Iris pigment epithelial cell (primary cell): ENCODE measurements around the gene RPL38.
"Not testable (repeated sequence)": the region's sequence is repeated elsewhere in the genome, so short reads cannot be mapped to it uniquely, and the experiment has no call there.

Experiments
- DNase-seq: peaks from one replicate; pipeline ENCODE4 v3.0.0-alpha.2; 2011; ENCODE audit warnings: low read depth

The RPL38 gene

DNA sequence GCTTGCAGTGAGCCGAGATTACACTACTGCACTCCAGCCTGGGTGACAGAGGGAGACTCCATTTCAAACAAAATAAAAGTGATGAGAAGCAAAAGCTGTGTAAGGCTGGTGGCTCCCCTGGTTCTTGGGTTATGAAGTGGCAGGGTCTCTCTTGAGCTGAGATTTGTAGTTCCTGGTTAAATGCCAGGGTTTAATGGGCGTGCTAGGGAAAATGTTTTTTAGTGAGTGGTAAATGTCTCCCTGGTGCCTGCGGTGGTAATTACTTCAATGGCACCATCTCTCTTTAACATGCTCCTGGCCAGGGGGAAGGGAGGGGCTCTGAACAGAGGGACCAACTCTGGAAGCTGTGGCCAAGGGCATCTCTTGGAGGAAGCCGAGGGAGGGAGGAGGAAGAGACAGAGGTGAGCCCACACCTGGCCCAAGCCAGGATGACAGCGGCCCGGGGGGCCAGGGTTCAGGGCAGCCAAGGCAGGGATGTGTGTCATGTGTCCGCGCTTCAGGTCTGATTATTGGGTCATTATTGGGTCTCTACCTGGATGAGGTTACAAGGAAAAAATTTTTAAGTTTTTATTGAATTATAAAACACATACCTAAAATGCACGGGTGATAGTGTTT is 17.8 kb upstream of the RPL38 start:
- DNase-seq: no peak

DNA sequence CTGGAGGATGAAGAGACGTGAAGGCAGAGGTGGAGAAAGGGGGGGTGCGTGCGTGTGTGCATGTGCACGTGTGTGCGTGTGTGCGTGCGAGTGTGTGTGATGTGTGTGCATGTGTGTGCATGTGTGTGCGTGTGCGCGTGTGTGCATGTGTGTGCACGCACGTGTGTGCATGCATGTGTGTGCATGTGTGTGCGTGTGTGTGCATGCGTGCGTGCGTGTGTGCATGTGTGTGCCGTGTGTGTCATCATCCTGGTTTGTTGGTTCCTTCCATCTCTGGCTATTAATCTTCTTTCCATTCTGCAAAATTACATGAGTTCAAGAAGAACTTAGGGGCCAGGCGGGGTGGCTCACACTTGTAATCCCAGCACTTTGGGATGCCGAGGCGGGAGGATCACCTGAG is 17.0 kb upstream of the RPL38 start:
- no peak for DNase-seq

DNA sequence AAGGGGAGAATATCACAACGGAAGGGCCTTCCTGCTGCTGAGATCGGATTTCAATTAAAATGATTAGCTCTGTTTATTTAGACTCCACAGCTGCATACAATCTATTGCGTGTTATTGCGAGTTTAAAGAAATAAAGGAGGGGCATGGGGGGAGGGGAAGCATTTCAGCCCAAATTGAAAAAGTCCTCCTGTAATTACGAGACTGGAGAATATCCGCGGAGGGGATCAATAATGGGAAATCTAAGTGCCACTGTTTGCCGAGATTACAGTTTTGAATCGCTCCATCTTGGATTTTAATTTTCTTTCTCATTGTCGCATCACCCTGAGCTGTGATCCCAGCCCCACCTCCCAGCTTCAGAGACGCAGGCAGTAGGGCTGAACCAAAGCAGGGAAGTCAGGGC is 15.7 kb upstream of the RPL38 start:
- DNase-seq: no peak

DNA sequence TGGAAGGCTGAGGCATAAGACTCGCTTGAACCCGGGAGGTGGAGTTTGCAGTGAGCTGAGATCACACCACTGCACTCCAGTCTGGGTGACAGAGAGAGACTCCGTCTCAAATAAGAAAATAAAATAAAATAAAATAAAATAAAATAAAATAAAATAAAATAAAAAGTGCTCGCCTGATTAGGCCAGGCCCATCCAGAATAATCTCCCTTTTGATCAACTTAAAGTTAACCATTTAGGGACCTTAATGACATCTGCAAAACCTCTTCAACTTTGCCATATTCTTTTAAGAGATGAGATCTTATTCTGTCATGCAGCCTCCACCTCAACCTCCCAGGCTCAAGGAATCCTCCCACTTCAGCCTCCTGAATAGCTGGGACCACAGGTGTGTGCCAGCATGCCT is 14.8 kb upstream of the RPL38 start:
- DNase-seq: not testable (repeated sequence)

DNA sequence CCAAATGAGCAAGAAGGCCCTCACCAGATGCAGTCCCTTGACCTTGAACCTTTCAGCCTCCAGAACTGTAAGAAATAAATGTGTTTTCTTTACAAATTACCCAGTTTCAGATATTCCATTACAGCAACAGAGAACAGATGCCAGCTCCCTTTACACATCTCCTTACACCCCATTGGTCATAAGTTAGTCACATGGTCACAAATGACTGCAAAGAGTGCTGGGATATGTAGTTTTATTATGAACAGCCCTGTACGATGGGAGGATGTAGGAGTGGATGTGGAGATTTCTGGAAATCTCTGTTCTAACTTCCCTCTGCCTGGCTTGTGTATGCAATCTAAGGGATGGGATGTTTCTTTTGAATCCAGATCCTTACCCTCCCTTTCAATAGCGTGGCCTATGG is 13.3 kb upstream of the RPL38 start:
- peak; percentile 72 for DNase-seq

DNA sequence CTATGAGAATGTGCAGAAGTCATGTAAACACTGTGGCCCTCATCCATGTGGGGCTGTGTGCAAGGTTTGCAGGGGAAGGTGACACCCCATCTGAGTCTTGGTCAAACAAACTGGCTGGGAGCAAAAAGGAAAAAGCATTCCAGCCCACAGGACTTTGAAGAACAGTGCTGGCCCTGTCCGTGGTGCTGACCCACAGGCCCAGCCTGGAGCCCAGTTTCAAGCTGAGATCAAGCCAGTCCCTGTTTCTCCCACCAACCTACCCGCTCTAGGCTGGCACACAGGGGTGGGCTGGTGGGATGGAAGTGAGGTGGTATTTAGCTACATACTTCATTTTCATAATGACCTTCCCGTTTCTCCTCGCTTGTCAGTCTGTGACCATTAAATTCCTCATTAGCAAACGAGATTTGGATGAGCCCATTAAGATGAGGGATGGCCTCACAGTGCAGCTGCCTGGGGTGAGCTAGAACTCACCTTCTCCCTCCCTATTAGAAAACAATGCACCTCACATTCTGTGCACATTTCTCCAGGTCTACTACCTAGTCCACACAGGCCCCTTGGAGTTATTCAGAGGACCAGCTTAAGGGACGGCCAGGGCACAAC is 12.6 kb upstream of the RPL38 start:
- DNase-seq: no peak

DNA sequence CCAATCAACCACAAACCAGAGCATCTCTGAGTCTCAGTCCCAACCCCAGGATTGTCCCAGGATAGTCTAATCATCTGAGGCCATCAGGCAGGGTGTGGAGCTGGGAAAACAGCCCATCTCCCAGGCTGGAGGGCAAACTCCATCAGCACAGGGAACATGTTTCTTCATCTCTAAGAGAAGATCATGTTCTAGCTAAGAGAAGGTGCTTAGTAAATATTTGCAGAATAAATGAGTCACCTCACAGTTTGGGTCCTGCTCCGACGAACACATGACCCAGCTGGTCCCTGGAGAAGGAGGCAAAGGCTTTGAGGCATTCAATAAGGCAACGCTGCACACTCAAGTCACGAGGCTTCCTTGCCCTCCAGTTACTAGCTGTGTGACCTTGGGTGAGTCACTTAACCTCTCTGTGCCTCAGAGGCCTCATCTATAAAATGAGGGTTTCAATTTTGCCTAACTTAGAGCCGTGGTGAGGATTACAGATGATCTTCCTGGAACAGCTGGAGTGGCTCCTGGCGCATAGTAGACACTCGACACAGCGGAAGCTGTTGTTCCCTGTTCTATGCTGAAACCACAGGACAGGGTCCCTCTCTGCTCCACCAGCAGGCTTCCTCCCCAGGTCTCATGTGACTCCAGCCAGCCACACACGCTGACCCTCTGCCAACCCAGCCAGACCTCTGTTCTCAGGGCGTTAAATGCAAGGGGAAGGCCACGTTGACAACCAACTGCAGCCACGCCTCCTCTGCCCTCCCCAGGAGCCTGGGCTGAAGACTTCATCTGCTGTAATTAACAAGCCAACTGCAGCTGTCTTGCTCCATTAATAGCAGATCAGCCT is 10.3 kb upstream of the RPL38 start:
- no peak for DNase-seq

DNA sequence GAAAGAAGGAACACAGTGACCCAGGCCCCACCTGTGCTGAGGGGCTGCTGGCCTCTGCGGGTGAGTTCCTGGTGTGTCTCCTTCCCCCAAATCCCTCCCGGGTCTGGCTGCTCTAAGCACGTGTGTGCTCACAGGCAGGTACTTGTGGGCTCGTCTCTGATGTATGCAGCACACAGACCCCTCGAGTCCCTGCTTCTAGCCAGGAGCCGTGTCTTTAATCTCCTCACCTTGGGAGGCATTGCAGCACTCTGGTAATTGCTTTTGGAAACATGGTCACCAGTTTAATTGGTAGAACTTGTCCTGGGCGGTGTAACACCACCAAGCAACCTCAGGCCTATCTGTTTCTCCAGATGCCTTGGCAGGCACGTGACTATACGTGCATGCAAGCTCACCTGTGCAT is 8.8 kb upstream of the RPL38 start:
- DNase-seq: no peak

DNA sequence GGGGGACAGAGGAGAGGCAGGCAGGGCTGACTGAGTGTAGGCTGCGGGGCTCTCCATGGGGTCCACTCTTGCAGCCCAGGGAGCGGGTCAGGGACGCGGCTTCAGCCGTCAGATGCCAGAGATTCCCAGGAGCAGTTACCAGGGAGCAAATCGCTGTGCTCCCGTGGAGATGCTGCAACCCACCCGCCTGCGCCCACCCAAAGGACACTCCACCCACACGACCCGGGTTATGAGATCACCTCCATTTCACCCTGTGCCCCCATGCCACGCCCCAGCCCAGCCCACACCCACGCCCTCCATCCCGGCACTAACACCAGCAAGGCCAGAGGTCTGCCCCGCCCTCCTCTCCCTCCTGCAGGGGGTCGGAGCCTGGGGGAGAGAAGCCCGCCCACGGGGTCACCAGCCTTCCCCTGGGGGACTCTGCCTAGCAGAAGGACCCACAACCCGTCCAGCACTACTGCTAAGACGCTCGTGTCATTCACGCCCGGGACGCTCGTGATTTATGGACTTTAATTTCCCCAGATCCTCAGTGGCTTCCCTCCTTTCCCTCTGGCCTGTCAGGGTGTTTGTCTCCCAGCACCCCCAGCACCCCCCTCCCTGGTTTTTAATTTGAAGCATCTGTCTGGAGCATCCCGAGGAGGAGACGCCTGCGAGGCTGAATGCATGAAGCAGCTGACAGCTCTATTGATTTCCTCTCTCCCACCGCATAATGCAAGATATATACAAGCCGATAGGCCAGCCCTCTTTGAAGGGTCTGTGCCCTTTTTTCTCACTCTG is 6.7 kb upstream of the RPL38 start:
- DNase-seq: no peak

DNA sequence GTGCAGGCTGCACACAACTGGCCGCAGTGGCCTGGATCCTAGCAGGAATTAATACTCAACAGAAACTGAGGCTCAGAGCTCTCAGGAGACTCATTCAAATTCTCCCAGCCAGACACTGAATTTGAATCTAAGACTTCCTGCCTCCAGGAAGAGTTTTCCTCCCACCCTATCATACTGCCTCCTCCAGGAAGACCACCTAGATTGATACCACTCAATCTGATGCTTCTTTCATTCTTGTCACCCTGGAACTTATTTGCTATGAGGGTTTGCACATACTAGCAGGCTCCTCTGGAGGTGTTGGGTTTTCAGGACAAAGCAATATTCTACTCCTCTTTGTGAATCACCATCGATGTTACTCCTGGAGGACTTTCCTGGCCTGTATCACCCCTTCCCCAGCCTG is 5.7 kb upstream of the RPL38 start:
- no peak for DNase-seq

DNA sequence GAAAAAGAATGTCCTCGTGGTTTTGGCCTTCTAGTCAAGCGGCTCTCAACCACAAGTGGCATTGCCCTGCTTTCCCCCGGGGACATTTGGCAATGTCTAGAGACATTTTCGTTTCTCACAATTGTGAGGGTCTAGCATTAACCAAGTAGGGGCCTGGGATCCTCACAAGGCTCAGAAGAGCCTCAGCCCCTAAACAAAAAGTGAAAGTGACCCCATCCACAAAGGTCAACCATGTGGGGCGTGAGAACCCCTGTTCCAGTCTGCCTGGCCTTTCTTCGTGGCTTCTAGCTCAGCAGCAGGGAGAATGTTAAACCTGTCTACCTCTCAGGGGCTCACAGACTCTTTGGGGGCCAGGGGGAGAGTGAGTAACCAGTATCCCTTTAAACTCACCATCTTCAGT is 4.8 kb upstream of the RPL38 start:
- no peak for DNase-seq

DNA sequence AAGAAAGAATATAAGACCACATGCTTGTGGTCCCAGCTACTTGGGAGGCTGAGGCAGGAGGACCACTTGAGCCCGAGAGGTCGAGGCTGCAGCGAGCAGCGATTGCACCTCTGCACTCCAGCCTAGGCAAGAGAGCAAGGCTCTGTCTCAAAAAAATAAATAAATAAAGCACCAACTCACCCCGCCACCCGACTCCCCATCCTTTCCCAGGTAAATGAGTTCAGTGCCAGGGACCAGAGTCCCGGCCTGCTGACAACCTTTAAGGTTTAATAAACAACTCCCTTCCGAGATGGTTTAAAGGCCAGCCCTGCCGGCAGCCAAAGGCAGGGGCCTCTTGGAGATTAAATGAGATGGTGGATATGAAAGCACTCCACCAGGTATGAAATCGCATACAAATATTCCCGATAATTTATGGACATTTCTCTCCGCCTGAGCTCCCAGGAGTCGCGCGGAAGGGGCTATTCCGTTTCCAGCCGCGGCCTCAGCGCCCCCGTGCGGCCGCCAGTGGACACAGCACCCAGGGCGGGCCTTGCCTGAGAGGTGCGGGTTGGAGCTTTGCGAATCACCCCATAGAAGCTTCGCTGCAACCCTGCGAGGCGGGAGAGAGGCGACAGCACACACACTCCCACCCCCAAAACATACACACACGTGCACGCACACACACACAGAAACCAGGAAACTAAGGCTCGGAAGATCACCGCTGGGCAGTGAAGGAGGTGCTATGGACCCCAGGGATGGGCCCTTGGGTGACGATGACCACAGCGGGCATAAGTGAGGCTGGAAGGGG is 4.0 kb upstream of the RPL38 start:
- DNase-seq: peak; percentile 51

DNA sequence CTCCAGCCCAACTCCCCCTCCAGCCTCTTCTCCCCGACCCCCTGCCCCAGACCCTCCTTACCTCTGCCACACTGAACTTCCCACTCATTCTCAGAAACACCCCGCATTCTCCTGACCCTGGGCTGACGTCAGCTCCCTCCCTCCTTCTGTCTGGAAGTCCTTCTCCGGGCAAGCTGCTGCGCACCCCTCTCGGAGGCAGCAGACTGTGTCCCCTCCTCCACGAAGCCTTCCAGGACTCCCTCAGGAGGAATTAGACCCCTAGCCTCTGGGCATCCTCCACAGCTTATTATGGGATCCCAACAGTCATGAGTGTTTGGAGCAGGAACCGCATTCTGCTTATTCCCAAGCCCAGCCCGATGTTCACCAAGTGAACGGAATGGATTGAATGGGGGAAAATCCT is 3.4 kb upstream of the RPL38 start:
- DNase-seq: no peak

DNA sequence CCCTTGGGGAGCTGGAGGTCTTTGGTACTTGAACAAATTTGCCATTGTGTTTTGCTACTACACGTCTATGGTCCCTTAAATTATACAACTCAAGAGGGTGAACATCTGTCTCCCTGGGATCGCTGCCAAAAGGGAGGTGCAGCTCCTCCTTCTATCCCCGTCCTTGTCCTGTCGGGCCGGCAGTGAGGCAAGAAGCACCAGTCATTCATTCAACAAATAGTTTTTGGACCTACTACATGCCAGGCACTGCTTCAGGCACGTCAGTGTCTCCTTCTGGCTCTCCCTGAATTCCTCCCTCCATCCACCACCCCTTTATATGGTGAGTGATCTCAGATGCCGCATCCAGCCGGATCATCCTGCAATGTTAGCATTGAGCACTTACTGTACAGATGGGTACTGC is 2.2 kb upstream of the RPL38 start:
- peak; percentile 54 for DNase-seq

DNA sequence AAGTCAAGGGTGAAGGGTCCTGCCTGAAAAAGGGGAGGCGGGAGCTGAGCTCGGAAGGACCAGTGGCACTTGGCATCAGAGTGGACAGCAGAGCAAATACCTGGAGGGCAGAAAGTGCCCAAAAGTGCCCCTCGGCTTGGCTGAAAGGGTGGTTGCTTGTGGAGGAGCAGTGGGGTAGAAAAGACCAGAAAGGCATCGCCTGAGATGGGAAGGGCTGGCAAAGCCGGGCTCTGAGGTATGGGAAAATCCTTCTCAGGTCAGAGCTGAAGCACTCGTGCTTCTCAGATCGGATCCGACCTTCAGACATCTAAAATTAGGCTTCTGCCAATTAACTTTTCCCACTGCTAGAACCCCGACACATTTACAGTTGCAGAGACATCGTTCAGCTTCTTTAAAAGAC is 1.5 kb upstream of the RPL38 start:
- no peak for DNase-seq

DNA sequence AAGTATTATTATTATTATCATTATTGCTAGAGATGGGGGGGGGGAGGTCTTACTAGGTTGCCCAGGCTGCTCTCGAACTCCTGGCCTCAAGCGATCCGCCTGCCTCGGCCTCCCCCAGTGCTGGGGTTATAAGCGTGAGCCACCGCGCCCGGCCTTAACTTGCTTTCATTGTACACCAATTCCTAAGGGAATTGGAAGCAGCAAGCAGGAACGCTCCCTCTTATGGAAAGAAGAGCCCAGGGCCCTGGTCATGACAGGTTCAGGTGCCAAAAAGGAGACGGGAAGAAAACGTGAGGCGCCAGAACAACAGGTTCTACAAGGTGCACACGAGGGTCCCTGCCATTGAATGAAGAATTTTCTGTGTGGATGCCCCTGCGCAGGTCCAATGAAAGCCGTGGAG is 540 bp upstream of the RPL38 start:
- DNase-seq: no peak

DNA sequence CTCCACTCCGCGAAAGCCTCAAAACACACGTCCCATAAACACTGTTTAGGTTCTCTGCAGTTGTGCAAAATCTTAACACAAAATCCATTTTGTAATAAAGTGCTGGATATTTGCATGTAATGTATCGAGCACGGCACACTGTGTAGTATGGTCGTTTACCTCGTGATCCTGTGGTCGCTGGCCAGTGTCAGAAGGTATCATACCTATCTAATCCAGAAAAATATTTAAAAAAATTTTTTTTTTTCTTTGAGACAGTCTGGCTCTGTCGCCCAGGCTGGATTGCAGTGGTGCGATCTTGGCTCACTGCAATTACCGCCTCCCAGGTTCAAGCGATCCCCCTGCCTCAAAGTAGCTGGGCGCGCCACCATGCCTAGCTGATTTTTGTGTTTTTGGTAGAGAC is 996 bp downstream of the RPL38 start:
- no peak for DNase-seq

DNA sequence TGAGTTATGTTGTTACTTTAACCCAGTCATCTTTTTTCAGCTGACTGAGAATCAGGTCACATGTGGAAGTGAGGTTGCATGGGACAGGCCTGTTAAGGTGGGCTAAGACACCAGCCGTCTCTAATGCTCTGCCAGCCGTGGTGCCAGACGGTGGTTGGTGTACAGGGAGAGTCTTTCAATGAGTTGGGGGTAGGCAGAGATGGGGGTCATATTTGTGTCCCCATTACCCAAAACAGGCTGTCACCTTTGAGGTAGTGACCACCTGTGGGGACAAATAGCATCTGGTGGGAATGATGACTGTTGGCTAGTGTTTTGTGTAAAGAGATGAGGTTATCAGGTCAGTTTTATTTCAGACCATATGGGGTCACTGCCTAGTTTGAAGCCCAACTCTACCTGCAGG is 1.8 kb downstream of the RPL38 start:
- no peak for DNase-seq

DNA sequence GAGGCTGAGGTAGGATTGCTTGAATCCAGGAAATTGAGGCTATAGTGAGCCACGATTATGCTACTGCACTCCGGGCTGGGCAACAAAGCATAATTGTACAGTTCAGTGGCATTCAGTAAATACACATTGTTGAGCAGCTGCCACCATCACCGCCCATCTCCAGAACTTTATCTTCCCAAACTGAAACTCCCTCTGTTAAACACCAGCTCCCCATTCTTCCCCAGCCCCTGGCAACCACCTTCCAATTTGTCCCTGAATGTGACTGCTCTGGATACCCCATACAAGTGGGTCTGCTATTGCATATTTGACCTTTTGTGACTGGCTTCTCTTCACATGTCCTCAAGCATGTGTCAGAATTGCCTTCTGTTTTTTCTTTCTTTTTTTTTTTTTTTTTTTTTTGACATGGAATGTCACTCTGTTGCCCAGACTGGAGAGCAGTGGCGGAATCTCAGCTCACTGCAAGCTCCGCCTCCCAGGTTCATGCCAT is 2.9 kb downstream of the RPL38 start:
- DNase-seq: peak; percentile 20

DNA sequence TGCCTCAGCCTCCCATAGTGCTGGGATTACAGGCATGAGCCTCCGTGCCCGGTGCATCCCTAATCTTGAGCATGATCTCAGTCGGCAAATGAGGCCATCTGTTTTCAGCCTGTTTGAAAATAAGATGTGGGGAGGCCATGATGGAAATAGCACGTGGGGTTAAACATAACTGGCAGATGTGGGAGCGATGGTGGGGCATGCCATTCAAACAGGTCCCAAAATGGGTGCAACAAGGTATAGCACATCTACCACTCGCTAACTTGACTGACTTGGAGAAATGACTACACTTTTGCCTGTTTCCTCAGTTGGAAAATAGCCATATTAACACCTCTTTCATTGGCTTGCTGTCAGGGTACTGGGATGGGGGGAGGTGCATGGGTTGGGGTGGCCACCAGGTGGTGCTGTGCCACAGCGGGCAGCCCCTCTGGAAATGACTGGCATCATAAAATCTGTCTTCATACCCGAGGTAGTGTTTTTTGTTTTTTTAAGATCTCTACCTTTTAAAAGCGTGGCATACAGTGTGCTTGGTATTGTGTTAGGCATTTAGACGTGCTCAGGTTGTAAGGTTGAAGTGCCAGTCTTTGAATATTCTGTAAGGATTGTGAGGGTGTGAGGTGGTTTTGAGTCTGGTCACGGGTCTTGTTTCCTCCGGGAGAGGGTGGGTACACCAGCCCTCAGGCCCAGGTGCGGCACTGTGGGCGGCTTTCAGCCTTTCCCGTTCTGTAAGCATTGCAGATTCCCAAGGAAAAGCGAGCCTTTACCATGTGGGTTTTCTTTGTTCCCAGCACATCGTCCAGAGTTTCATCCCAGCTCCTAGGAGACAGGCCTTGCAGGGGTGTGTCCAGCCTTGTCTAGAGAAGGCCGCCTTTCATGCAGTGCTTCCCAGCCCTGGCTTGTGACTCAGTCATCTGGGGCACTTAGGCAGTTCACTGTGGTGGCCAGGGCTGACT is 7.0 kb downstream of the RPL38 start:
- peak; percentile 58 for DNase-seq
